UCSD-AML1 (cell line): Measurements from ENCODE around the gene WDR93.
"Not testable (repeated sequence)": the region's sequence is repeated elsewhere in the genome, so short reads cannot be mapped to it uniquely, and the experiment has no call there.

Experiments used
- DNase-seq: peaks from one replicate; lab custom pipeline; 2025; ENCODE audit not compliant: unreplicated experiment; lab: John Stamatoyannopoulos, UW

Gene WDR93

DNA sequence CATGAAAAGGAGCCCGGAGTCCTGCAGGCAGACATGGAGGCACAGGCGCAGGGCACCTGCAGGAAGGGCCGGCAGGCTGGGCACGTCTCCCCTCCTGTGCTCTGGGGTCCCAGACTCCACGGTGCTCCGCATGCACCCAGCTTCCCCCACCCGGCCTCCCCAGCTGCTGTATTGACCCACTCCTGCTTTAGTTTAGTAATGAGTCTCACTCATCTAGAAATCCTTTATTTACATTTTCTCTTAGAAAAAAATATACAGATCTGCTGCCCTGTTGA is 94.0 kb downstream of the WDR93 start:
- no peak for DNase-seq

DNA sequence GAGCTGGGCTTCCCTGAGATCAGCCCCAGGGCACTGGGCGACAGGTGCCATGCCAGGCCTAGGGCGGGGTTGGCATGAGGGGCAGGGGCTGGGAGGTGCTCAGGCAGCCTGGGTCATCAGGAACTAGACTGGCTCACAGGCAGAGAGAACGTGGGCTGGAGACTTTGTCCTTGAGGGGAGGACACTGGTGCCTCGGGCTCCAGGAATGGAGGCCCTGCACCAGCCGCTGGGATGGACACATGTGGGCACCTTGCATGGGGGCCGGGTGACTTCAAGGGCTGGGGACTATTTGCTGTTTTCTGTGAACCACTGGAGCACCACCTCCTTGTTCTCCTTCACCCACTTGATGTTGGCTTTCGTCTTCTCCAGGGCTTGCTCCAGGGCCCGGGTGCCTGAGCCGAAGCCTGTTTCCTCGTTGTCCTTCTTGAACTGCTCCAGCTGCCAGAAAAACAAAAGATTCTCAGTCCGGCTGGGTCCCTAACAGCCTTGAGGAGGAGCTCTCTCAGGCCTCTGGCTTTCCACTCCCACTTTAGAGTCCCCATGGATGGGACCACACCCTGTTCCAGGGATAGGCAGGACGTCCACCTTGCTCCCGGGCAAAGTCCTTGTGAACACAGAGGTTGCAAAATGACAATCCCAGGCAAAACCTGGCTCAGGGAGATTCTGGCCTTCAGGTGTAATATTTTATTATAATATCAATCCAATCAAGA is 94.6 kb downstream of the WDR93 start:
- no peak for DNase-seq

DNA sequence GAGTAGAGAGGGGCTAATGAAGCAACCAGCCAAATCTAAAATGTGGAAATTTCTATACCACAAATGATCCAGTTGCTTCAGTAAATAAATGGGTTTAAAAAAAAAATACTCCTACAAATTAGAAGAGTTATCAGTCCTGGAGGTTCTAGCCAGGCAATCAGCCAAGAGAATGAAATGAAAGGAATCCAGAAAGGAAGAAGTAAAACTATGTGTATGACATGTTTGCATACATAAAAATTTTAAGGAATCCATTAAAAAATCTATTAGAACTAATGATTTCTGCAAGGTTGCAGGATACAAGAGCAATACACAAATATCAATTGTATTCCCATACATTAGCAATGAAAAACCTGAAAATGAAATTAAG is 95.1 kb downstream of the WDR93 start:
- DNase-seq = no peak

DNA sequence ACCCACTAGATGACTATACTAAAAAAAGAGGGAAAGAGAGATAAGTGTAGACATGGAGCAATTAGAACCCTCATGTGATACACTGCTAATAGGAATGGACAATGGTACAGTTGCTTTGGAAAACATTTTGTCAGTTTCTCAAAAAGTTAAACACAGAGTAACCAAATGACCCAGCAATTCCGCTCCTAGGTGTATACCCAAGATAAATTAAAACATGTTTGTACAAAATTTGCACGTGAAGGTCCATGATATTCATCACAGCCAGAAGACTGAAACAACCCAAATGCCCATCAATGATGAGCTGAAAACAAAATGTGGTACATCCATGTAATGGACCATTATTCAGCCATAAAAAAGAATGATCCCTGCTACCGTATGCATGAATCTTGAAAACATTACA is 97.3 kb downstream of the WDR93 start:
- no peak for DNase-seq

DNA sequence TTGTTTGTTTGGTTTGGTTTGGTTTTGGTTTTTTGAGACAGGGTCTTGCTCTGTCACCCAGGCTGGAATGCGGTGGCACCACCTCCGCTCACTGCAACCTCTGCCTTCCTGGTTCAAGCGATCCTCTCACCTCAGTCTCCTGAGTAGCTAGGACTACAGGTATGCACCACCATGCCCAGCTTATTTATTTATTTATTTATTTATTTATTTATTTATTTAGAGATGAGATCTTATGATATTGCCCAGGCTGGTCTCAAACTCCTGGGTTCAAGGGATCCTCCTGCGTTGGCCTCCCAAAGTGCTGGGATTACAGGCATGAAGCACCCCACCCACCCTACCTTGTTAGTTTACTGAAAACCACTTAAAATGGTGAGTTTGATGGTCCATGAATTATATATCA is 98.0 kb downstream of the WDR93 start:
- not testable (repeated sequence) for DNase-seq

DNA sequence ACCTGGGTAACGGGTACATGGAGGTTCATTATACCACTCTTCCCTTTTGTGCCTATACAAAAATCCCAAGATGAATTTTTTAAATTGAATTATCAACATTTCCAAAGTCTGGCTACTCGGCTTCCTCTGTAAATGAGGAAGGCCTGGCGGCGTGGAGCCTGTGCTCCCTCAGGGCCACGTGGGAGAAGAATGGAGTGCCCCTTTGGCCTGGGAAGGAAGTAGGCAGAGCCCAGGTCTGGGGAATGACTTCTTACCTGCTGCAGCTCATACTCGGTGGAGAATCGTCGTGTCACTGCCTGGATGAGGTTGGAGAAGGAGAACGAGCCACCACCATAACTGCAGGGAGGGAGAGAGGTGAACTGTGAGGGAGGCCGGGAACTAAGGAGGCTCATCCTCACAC is 99.6 kb downstream of the WDR93 start:
- no peak for DNase-seq

DNA sequence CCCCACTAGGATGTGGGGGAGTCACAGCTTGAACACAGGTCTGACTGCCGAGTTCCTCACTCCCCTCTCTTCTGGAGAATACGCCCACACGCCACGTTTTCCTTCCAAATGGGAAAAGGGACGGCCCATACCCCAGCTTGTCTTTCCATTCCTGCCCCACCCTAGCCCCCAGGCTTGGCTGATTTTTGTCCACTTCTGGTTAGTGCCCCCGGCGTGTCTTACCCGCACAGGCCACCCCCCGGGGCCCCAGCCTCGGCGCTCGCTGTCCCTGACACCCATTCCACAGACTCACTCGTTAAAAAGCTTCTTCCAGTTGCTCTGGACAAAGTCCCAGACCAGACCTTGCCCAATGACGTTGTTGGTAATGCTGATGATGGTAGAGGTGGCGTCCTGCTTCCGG is 100.0 kb downstream of the WDR93 start:
- no peak for DNase-seq

DNA sequence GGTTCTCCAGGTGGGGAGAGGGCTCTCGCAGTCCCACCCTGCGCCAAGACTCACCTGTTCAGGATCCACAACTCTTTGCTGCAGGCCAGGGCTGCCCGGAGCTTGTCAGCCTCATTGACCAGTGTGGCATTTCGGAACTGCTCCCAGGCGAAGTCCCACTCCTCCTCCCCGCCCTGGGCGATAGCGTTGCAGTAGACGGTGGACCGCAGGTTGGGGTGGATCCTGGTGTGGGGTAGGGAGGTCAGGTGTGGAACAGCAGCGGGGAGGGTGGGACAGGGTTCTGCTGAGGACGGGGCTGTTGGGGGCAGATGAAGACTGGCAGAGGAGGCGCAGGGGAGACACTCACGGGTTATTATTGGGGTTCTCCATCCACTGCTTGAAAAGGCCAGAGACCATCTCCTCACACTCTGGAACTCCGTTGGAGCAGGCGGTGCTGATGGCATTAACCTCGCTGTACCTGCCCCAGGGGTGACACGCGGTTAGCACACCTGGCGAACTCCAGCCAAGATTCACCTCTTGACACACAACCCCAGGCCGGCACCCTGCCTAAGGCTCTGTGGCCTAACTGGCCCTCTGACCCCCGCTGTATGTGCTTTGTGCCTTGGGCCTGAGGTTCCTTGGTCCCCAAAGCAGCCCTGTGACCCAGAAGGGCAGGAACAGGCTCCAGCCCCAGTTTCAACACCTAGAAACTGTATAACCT is 101.6 kb downstream of the WDR93 start:
- DNase-seq = no peak
